ENCODE data around the gene MRPS18B. TPM values are rescaled to one million over a fixed set of nuclear protein-coding genes. Genes with fewer than 3 reads are reported as not detected.

MRPS18B gene
- total and polyA plus RNA-seq, 2 donors (not counting 1 experiment from before 2014, with no cell fraction given) = 35.9 to 38.8 TPM

DNA sequence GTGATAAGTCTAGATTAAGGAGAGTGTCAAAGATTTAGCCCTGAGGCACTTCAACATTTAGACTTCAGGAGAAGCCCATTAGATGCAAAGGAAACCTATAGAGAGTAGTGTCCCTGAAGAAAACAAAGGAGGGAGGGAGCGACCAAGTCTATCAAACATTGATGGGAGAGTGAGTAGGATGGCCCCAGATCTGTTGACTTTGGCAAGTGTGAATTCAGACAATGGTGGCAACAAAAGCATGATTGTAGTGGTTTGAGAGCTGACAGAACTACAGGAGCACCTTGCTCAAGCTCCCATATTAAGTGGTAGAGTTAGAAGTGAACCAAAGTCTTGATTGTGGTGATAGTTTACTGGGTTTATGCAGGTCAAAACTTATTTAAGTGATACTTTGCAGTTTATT is 47.4 kb upstream of the MRPS18B start:
- no peak for DNase-seq
- ATAC-seq (ENCODE audit: low read depth) = no peak

DNA sequence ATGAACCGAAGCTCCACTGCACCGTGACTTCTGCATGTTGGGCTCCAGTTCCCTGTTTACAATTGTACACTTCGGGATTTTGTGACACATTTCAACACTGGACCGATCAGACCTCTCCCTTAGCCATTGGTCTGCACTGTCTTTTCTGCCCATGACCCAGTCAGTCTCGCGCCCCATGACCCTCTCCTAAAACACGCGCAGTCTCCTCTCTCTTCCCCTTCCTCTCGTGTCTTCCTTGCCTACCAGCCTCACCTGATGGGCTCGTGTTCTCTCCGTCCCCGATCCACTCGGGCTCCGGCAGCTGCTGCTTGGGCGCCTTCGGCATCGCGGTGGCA is 46.9 kb upstream of the MRPS18B start:
- H3K9ac ChIP-seq (ENCODE audit: low read length) = peak overlapping the region; percentile 88
- Mint-ChIP-seq H3K27ac (peak overlapping the region; percentile 93), H3K4me1 (peaks cover 54% of the 10 kb centered on the region), H3K27me3 (no peaks in the 10 kb centered on the region), H3K9me3 (ENCODE audit: insufficient read depth) (no peaks in the 10 kb centered on the region), H3K4me3 (peak overlapping the region; percentile 96)
- H3K4me2 ChIP-seq (replicated peaks; ENCODE audit: low read depth, low read length, poor library complexity, severe bottlenecking) = peak overlapping the region; percentile 72
- peak overlapping the region; percentile 85 for H2AFZ ChIP-seq (ENCODE audit: insufficient read depth, low read depth, low read length, poor library complexity, severe bottlenecking)
- WGBS (ENCODE audit: insufficient coverage) = 3% methylated on average over 12 of the region's 18 CpGs
- no peaks in the 10 kb centered on the region for H3K9me3 ChIP-seq (ENCODE audit: control extremely low read depth in 1 of 3, control insufficient read depth in 2 of 3, insufficient read depth in 1 of 3, low read length in 2 of 3)
- ChIA-PET CTCF (interaction anchor here (0.6 to 2.7 kb wide), 14 partner anchors 12 to 698 kb away, joined by 3 to 29 read pairs (median 4); no protein-coding TSS in a partner anchor), POLR2A (interaction anchor here (0.6 to 2.3 kb wide), 8 partner anchors 10 to 103 kb away, joined by 3 to 19 read pairs (median 5); partner anchors contain the start of genes GNL1, MRPS18B, PPP1R10 and PRR3)
- peaks cover 67% of the 10 kb centered on the region for H3K79me2 ChIP-seq (ENCODE audit: control insufficient read depth, insufficient read depth, low read length)
- no peak for TF ChIP-seq EZH2 (IDR thresholded peaks at IDR 0.05; ENCODE audit: borderline replicate concordance, insufficient read depth, low read depth, low read length, poor library complexity, severe bottlenecking)
- TF ChIP-seq, protein P1, sequence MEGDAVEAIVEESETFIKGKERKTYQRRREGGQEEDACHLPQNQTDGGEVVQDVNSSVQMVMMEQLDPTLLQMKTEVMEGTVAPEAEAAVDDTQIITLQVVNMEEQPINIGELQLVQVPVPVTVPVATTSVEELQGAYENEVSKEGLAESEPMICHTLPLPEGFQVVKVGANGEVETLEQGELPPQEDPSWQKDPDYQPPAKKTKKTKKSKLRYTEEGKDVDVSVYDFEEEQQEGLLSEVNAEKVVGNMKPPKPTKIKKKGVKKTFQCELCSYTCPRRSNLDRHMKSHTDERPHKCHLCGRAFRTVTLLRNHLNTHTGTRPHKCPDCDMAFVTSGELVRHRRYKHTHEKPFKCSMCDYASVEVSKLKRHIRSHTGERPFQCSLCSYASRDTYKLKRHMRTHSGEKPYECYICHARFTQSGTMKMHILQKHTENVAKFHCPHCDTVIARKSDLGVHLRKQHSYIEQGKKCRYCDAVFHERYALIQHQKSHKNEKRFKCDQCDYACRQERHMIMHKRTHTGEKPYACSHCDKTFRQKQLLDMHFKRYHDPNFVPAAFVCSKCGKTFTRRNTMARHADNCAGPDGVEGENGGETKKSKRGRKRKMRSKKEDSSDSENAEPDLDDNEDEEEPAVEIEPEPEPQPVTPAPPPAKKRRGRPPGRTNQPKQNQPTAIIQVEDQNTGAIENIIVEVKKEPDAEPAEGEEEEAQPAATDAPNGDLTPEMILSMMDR (IDR thresholded peaks at IDR 0.05) = no peak
- H3K4me3 ChIP-seq (ENCODE audit: control extremely low read depth in 1 of 5, extremely low read depth in 1 of 5, insufficient read depth in 1 of 5, low read depth in 2 of 5, low read length in 4 of 5) = peak overlapping the region; percentile 69 to 93 (median 87)
- peak overlapping the region; percentile 55 to 92 for H3K27ac ChIP-seq (ENCODE audit: low read length in 2 of 2)
- H4K20me1 ChIP-seq (ENCODE audit: control insufficient read depth, insufficient read depth, low read length, poor library complexity, severe bottlenecking) = peaks cover 29% of the 10 kb centered on the region
- ATAC-seq (ENCODE audit: low read depth) (peak; percentile 9), DNase-seq (no peak)
- peaks cover 0 to 4% of the 10 kb centered on the region in 2 experiments for H3K36me3 ChIP-seq (replicated peaks in 1 of 2; ENCODE audit: control extremely low read depth in 1 of 2, control insufficient read depth in 1 of 2, extremely low read depth in 1 of 2, insufficient read depth in 2 of 2, low read length in 1 of 2)
- intact Hi-C loops (cut with micrococcal nuclease) = loop anchor here (1.0 to 5.0 kb wide), 9 partner anchors 14 to 172 kb away; partner anchors contain the start of genes DHX16, FLOT1, GNL1 and IER3
- H3K4me1 ChIP-seq (ENCODE audit: control insufficient read depth in 2 of 2, insufficient read depth in 2 of 2, low read length in 2 of 2) = peaks cover 25 to 32% of the 10 kb centered on the region in 2 donors
- H3K27me3 ChIP-seq (replicated peaks in 1 of 4; ENCODE audit: control extremely low read depth in 1 of 4, control insufficient read depth in 3 of 4, insufficient read depth in 4 of 4, low read length in 3 of 4) = no peaks in the 10 kb centered on the region

More for the DNA sequence above, 47.4 kb upstream of the MRPS18B start:
- Mint-ChIP-seq H3K27me3 (no peaks in the 10 kb centered on the region), H3K27ac (peak overlapping the region; percentile 72), H3K4me3 (peak overlapping the region; percentile 96), H3K4me1 (peaks cover 51% of the 10 kb centered on the region), H3K9me3 (ENCODE audit: insufficient read depth) (no peaks in the 10 kb centered on the region)
- Histone ChIP-seq H3K4me3 (ENCODE audit: control extremely low read depth in 1 of 5, extremely low read depth in 1 of 5, insufficient read depth in 1 of 5, low read depth in 2 of 5, low read length in 4 of 5) (peak overlapping the region in 4 of 5 experiments; percentile 69 to 93 (median 89)), H2AFZ (ENCODE audit: insufficient read depth, low read depth, low read length, poor library complexity, severe bottlenecking) (peak overlapping the region; percentile 85), H3K27me3 (replicated peaks in 1 of 4; ENCODE audit: control extremely low read depth in 1 of 4, control insufficient read depth in 3 of 4, insufficient read depth in 4 of 4, low read length in 3 of 4) (no peaks in the 10 kb centered on the region), H3K36me3 (replicated peaks in 1 of 2; ENCODE audit: control extremely low read depth in 1 of 2, control insufficient read depth in 1 of 2, extremely low read depth in 1 of 2, insufficient read depth in 2 of 2, low read length in 1 of 2) (peaks cover 0 to 4% of the 10 kb centered on the region in 2 experiments), H4K20me1 (ENCODE audit: control insufficient read depth, insufficient read depth, low read length, poor library complexity, severe bottlenecking) (peaks cover 25% of the 10 kb centered on the region), H3K9ac (ENCODE audit: low read length) (peak overlapping the region; percentile 88), H3K9me3 (ENCODE audit: control extremely low read depth in 1 of 3, control insufficient read depth in 2 of 3, insufficient read depth in 1 of 3, low read length in 2 of 3) (no peaks in the 10 kb centered on the region), H3K27ac (ENCODE audit: low read length in 2 of 2) (peak overlapping the region in 1 of 2 donors; percentile 92), H3K79me2 (ENCODE audit: control insufficient read depth, insufficient read depth, low read length) (peaks cover 62% of the 10 kb centered on the region), H3K4me1 (ENCODE audit: control insufficient read depth in 2 of 2, insufficient read depth in 2 of 2, low read length in 2 of 2) (peaks cover 25 to 32% of the 10 kb centered on the region in 2 donors), H3K4me2 (replicated peaks; ENCODE audit: low read depth, low read length, poor library complexity, severe bottlenecking) (peak overlapping the region; percentile 72)
- 85% methylated on average over 1 of the region's 1 CpG for WGBS (ENCODE audit: insufficient coverage)
- ChIA-PET CTCF (interaction anchor here (0.9 to 2.7 kb wide), 9 partner anchors 19 to 161 kb away, joined by 3 to 29 read pairs (median 6); no protein-coding TSS in a partner anchor), POLR2A (interaction anchor here (0.6 to 2.3 kb wide), 5 partner anchors 14 to 48 kb away, joined by 3 to 19 read pairs (median 10); partner anchors contain the start of genes GNL1, MRPS18B, PPP1R10 and PRR3)
- intact Hi-C loops (cut with micrococcal nuclease) = loop anchor here (5.0 kb wide), 1 partner anchor 172 kb away; the partner anchor contains the start of genes FLOT1 and IER3
- TF ChIP-seq, protein P1 (IDR thresholded peaks at IDR 0.05) = no peak
- TF ChIP-seq EZH2 (IDR thresholded peaks at IDR 0.05; ENCODE audit: borderline replicate concordance, insufficient read depth, low read depth, low read length, poor library complexity, severe bottlenecking) = no peak
